CD4-positive, alpha-beta T cell treated with Interleukin-15 for 4 hours (primary cell): ENCODE results near the gene GIN1.
"Not testable (repeated sequence)": the region's sequence is repeated elsewhere in the genome, so short reads cannot be mapped to it uniquely, and the experiment has no call there.

Experiments used
- DNase-seq: peaks from one replicate; pipeline ENCODE4 v3.0.0-alpha.2; 2020; ENCODE audit warnings: low spot score

The GIN1 gene

DNA sequence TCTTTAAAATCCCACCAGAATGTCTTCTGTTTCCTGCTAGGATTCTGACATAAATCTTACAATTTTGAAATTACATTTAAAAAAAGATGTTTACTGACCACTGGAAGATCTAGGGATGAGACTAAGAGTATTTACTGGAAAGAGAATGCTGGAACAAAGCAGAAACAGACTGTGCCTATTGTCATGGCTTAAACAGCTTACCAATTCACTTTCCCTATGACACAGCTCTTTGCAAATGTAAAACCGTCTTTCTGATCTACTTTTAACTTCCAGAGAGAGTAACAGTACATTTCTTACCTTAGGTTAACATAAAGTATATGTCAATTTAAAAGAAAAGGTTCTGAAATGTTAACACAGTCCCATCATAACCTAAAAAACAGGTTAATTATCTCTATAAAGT lies 10.7 kb downstream of the GIN1 start:
- DNase-seq, result no peak

GRCh38 chr5:103108086-103108485 lies 11.9 kb downstream of the GIN1 start:
- DNase-seq, result no peak

- no peak for DNase-seq
Measured at GRCh38 chr5:103102234-103102633, 17.7 kb downstream of the GIN1 start.

- no peak for DNase-seq
Measured at GRCh38 chr5:103101079-103101750, 18.7 kb downstream of the GIN1 start.

GRCh38 chr5:103098993-103099392 lies 20.9 kb downstream of the GIN1 start:
- DNase-seq, result no peak

- no peak for DNase-seq
Measured at GRCh38 chr5:103094737-103095136, 25.2 kb downstream of the GIN1 start.

- DNase-seq, result no peak
Measured at GRCh38 chr5:103093727-103094126, 26.2 kb downstream of the GIN1 start.

DNA sequence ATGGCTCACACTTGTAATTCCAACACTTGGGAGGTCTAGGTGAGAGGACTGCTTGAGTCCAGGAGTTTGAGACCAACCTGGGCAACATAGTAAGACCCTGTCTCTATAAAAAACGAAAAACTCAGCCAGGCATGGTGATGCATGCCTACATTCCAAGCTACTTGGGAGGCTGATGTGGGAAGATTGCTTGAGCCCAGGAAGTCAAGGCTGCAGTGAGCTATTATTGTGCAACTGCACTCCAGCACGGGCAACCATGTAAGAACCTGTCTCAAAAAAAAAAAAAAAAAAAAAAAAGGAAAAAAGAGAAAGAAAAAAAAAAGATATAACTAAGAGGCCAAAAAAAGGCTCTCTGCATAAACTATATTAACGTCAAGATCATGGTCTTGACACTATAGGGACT lies 27.3 kb downstream of the GIN1 start:
- DNase-seq, result no peak

DNA sequence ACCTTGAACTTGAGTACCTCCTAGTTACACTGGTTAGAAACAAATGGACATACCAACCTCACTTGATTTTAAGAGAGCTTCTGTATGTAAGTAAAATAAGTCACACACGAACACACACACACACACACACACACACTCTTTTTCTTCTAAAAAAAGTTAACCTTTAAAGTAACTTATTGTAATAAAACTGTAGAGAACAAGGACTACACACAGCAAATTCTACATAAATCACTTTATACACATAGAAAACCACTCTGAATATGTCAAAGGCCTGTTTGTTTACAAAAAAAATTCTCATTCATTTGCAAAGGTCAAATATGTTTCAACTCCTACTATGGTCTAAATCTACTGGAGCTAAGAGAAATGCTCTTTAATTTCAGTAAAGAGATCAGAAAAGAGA lies 29.1 kb downstream of the GIN1 start:
- no peak for DNase-seq

- no peak for DNase-seq
Measured at GRCh38 chr5:103089272-103089671, 30.7 kb downstream of the GIN1 start.

DNA sequence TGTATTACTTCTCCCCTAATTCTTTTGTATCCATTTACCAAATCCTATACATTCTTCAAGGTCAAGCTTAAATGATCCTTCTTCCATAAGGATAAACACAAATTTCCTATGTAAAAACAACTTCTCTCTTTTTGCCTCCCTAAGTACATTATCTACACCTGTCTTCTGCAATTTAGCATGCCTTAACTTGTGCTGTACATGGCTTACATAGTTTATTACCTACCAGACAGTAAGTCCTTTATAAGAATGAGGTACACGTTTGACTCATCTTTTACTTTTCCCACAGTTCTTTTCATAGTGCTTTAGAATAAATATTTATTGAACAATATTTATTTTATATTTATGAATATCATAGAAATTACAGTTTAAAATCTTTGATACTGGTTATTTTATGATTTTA lies 33.4 kb downstream of the GIN1 start:
- no peak for DNase-seq

DNA sequence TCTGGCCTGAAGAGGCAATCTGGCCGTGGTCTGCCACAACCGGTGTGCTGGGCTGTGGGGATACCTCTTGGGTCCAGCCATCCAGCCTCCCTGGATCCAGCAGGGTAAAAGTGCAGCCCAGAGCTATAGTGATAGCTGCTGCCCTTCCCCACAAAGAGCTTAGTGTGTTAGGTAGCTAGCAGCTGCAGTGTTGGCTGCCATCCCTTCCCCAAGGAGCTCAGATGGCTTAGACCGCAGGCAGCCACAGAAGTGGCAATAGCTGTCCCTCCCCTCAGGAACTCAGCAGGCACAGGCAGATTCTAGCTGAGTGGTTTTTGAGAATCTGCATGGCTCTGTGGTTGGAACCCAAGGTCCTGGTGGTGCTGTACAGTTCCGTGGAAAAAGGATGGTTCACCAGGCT lies 40.1 kb downstream of the GIN1 start:
- no peak for DNase-seq

- DNase-seq, result no peak
Measured at GRCh38 chr5:103075442-103075841, 44.5 kb downstream of the GIN1 start.

- DNase-seq, result not testable (repeated sequence)
Measured at GRCh38 chr5:103073500-103073899, 46.4 kb downstream of the GIN1 start.

- DNase-seq, result no peak
Measured at GRCh38 chr5:103066326-103066725, 53.6 kb downstream of the GIN1 start.

DNA sequence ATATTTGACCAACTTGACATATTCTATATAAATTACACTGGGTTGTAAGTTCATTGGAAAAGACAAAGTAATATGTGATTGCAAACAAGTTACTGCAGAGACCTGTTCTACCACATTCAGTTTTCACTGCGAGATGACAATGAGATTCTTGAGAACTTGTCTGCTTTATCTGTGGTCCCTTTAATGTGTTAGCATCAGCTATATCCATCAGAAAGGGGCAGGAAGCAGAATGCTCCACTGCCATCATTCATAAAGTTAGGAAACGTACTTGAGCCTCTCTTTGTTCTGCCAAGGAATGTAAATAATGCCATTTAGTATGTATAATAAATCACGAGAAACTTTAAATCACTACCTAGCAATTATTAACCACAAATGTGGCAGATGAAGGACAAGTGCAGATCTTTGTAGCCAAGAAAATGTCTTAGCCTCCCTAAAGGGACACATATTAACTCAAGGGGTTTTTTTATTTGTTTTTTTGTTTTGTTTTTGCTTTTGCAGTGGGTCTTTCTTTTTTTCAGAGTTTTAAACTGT lies 59.4 kb downstream of the GIN1 start:
- no peak for DNase-seq

DNA sequence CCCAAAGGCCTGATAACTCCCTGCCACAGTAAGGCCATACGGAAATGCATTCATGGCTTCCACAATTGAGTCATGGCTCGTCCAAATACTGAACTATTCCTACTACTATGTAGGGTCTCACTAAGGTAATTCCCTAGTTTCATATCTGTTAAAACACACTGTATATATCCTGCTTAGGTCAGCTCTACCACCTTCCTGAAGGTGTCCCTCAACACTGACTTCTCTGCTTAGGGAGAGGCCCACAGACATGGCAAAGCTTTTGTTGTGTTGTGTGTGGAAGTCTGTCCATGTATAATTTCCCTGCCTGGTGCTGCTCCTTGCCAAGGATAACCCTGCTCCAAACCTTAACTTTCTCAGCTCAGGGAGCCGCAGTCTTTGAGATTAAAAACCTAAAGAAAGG lies 60.4 kb downstream of the GIN1 start:
- no peak for DNase-seq

GRCh38 chr5:103057208-103058130 lies 62.5 kb downstream of the GIN1 start:
- no peak for DNase-seq

DNA sequence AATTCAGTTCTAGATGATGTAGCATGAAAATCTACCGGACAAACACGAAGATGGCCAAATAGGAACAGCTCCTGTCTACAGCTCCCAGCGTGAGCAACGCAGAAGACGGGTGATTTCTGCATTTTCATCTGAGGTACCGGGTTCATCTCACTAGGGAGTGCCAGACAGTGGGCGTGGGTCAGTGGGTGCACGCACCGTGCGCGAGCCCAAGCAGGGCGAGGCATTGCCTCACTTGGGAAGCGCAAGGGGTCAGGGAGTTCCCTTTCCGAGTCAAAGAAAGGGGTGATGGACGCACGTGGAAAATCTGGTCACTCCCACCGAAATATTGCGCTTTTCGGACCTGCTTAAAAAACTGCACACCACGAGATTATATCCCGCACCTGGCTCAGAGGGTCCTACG lies 73.2 kb downstream of the GIN1 start:
- DNase-seq, result not testable (repeated sequence)

DNA sequence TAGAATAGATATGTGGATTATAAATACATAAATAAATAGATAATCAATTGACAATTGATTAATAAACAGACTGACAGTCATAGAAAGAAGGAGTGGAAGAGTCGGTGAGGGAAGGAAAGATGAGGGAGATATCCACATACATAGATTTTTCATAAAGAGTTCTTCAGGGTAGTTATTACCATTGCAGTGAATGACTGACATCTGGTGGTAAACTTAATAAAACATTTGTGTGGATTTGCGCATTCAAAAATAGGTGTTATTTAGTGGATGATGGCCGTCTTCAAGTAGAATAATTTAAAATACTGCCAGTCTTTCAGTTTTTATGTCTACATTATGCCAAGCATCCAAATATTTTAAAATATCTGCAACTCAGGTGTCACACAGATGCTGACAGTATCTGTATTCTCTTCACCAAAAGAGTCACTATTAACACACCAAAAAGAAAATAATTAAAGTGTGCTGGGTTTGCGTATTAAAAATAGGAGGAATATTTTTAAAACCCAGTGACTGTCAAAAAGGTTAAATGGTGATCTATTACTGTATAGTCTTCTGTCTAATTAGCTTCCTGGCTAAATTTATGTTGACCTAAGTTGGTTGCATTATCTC lies 78.8 kb downstream of the GIN1 start:
- DNase-seq, result no peak

DNA sequence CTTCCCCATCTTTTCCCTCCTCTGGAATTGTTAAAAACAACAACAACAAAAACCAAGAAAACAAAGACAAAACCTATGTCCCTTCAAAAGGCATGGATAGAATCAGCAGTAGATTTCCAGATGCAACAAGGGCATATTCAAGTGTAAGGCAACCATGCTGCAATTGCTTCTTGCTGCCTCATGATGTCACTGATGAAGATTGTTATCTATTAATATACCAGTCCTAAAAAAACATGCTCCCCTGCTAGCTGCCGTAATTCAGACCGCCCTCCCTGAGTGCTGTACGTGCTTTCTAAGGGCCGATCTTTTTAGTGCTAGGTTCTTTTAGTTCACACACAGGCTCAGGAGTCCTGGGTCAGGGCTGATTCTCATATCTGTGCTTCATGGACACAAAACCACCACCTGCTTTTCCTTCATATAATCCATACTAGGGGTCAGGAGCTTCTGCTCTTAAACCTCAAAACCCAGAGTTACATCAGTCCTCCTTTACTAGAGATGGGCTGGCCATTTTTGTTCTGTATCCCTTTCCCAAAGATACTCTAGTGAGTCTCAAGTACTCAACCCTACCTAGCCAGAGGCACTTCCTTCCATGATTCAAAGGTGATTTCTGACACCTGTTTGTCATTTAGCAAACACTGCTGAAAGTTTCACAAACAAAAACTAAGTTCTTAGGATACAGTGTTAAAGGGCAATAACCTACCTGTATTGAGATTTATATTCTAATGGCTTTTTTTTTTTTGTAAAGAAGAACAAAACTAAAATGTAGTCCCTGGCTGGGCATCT lies 82.1 kb downstream of the GIN1 start:
- DNase-seq, result no peak

- no peak for DNase-seq
Measured at GRCh38 chr5:103036601-103037000, 83.3 kb downstream of the GIN1 start.
